ENCODE results near the gene PALB2.
"Not testable (repeated sequence)": the region's sequence is repeated elsewhere in the genome, so short reads cannot be mapped to it uniquely, and the experiment has no call there.

Gene PALB2

DNA sequence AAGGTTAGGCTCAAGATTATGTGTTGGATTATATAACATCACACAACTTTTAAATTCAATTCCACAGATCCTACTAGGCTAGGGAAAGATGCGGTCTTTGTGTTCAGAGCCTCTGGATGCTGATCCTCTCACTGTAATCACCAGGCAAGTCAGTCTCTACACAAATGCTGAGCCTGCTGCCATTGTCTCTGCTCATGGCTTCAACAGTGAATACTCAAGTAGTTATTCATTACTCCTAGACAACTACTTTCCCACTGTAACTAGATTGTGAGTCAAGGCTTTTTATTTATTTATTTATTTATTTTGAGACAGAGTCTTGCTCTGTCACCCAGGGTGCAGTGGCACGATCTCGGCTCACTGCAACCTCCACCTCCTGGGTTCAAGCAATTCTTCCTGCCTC is 29.2 kb downstream of the PALB2 start:
- no peak overlapping the region for H3K14ac ChIP-seq (ENCODE audit: low read length in 2 of 2)
- 97% methylated on average over 1 of the region's 3 CpGs for WGBS
- no peak overlapping the region for H3K18ac ChIP-seq (ENCODE audit: low read depth in 1 of 2, low read length in 2 of 2)
- H4K8ac ChIP-seq (ENCODE audit: low read length), result no peak overlapping the region
- H3K4ac ChIP-seq (ENCODE audit: low read depth in 1 of 2, low read length in 2 of 2), result no peak overlapping the region
- H2BK120ac ChIP-seq (ENCODE audit: low read depth, low read length), result no peak overlapping the region
- H3K79me1 ChIP-seq (replicated peaks; ENCODE audit: low read length, poor library complexity, severe bottlenecking), result peaks cover 11% of the 10 kb centered on the region
- peaks cover 5% of the 10 kb centered on the region for H3K4me1 ChIP-seq (ENCODE audit: control insufficient read depth, insufficient read depth, low read depth, low read length)
- H3K9ac ChIP-seq (ENCODE audit: low read length), result no peak overlapping the region
- no peak overlapping the region for H3K23ac ChIP-seq (ENCODE audit: low read length in 2 of 2)
- no peak overlapping the region for H3K27ac ChIP-seq (ENCODE audit: low read length, poor library complexity, severe bottlenecking)
- no peak overlapping the region for H2BK12ac ChIP-seq (ENCODE audit: low read length in 2 of 2)
- no peak overlapping the region for H3K4me3 ChIP-seq (ENCODE audit: insufficient read depth in 1 of 2, low read depth in 1 of 2, low read length in 2 of 2)
- no peak overlapping the region for H3K4me2 ChIP-seq (ENCODE audit: low read length, poor library complexity, severe bottlenecking)
- no peaks in the 10 kb centered on the region for H3K9me3 ChIP-seq (ENCODE audit: control insufficient read depth, low read length)
- no peak overlapping the region for H2BK5ac ChIP-seq (ENCODE audit: low read depth, low read length, poor library complexity, severe bottlenecking)
- H2AK5ac ChIP-seq (ENCODE audit: low read length, severe bottlenecking), result no peak overlapping the region
- H2AFZ ChIP-seq (ENCODE audit: low read depth, low read length), result no peak overlapping the region
- no peaks in the 10 kb centered on the region for H3K27me3 ChIP-seq (ENCODE audit: control insufficient read depth in 1 of 2, insufficient read depth in 1 of 2, low read length in 2 of 2)
- no peak overlapping the region for H4K91ac ChIP-seq (ENCODE audit: low read length)
- no peak overlapping the region for H2BK15ac ChIP-seq (ENCODE audit: low read depth, poor library complexity, severe bottlenecking)
- no peak for DNase-seq
- H3K36me3 ChIP-seq (ENCODE audit: control insufficient read depth in 1 of 2, insufficient read depth in 2 of 2, low read depth in 1 of 2, low read length in 2 of 2), result peaks cover 21 to 67% of the 10 kb centered on the region in 2 experiments

- H3K36me3 ChIP-seq (ENCODE audit: control insufficient read depth in 1 of 2, insufficient read depth in 2 of 2, low read depth in 1 of 2, low read length in 2 of 2), result peaks cover 23 to 64% of the 10 kb centered on the region in 2 experiments
- not testable (repeated sequence) for H3K27ac ChIP-seq (ENCODE audit: low read length, poor library complexity, severe bottlenecking); H3K23ac ChIP-seq (ENCODE audit: low read length in 2 of 2); H2BK5ac ChIP-seq (ENCODE audit: low read depth, low read length, poor library complexity, severe bottlenecking); H2BK120ac ChIP-seq (ENCODE audit: low read depth, low read length); DNase-seq; H2BK12ac ChIP-seq (ENCODE audit: low read length in 2 of 2); H3K14ac ChIP-seq (ENCODE audit: low read length in 2 of 2); H3K79me1 ChIP-seq (replicated peaks; ENCODE audit: low read length, poor library complexity, severe bottlenecking); H3K4me1 ChIP-seq (ENCODE audit: control insufficient read depth, insufficient read depth, low read depth, low read length); H3K4me3 ChIP-seq (ENCODE audit: insufficient read depth in 1 of 2, low read depth in 1 of 2, low read length in 2 of 2); H4K91ac ChIP-seq (ENCODE audit: low read length); H2AFZ ChIP-seq (ENCODE audit: low read depth, low read length); H3K9ac ChIP-seq (ENCODE audit: low read length); H2BK15ac ChIP-seq (ENCODE audit: low read depth, poor library complexity, severe bottlenecking); H2AK5ac ChIP-seq (ENCODE audit: low read length, severe bottlenecking); H3K4ac ChIP-seq (ENCODE audit: low read depth in 1 of 2, low read length in 2 of 2); H3K27me3 ChIP-seq (ENCODE audit: control insufficient read depth in 1 of 2, insufficient read depth in 1 of 2, low read length in 2 of 2); H3K4me2 ChIP-seq (ENCODE audit: low read length, poor library complexity, severe bottlenecking); H3K18ac ChIP-seq (ENCODE audit: low read depth in 1 of 2, low read length in 2 of 2); H4K8ac ChIP-seq (ENCODE audit: low read length); H3K9me3 ChIP-seq (ENCODE audit: control insufficient read depth, low read length)
- 97% methylated on average over 5 of the region's 6 CpGs for WGBS
Measured at GRCh38 chr16:23610905-23611304, 30.2 kb downstream of the PALB2 start.

DNA sequence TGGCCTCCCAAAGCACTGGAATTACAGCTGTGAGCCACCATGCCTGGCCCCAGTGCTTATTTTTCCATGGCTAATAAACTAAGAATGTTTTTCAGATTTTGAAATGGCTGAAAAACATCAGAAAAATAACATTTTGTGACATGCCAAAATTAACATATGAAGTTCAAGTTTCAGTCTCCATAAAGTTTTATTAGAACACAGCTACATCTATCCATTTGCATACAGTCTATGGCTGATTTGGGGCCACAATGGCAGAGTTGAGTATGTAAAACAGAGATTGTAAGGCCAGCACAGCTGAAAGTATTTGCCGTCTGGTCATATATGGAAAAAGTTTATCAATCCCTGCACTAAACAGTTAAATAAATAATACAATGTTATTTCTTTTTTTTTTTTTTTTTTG is 31.2 kb downstream of the PALB2 start:
- Histone ChIP-seq H3K23ac (ENCODE audit: low read length in 2 of 2) (no peak overlapping the region), H3K9me3 (ENCODE audit: control insufficient read depth, low read length) (no peaks in the 10 kb centered on the region), H4K91ac (ENCODE audit: low read length) (no peak overlapping the region), H3K14ac (ENCODE audit: low read length in 2 of 2) (no peak overlapping the region), H3K9ac (ENCODE audit: low read length) (no peak overlapping the region), H3K4me1 (ENCODE audit: control insufficient read depth, insufficient read depth, low read depth, low read length) (peaks cover 2% of the 10 kb centered on the region), H2BK15ac (ENCODE audit: low read depth, poor library complexity, severe bottlenecking) (no peak overlapping the region), H4K8ac (ENCODE audit: low read length) (no peak overlapping the region), H2BK12ac (ENCODE audit: low read length in 2 of 2) (no peak overlapping the region), H2BK120ac (ENCODE audit: low read depth, low read length) (no peak overlapping the region), H3K4ac (ENCODE audit: low read depth in 1 of 2, low read length in 2 of 2) (no peak overlapping the region), H3K4me2 (ENCODE audit: low read length, poor library complexity, severe bottlenecking) (no peak overlapping the region), H2AK5ac (ENCODE audit: low read length, severe bottlenecking) (no peak overlapping the region), H3K36me3 (ENCODE audit: control insufficient read depth in 1 of 2, insufficient read depth in 2 of 2, low read depth in 1 of 2, low read length in 2 of 2) (peaks cover 17 to 66% of the 10 kb centered on the region in 2 experiments), H3K27ac (ENCODE audit: low read length, poor library complexity, severe bottlenecking) (no peak overlapping the region), H3K4me3 (ENCODE audit: insufficient read depth in 1 of 2, low read depth in 1 of 2, low read length in 2 of 2) (no peak overlapping the region), H2AFZ (ENCODE audit: low read depth, low read length) (no peak overlapping the region), H3K79me1 (replicated peaks; ENCODE audit: low read length, poor library complexity, severe bottlenecking) (peaks cover 7% of the 10 kb centered on the region), H2BK5ac (ENCODE audit: low read depth, low read length, poor library complexity, severe bottlenecking) (no peak overlapping the region), H3K27me3 (ENCODE audit: control insufficient read depth in 1 of 2, insufficient read depth in 1 of 2, low read length in 2 of 2) (no peaks in the 10 kb centered on the region), H3K18ac (ENCODE audit: low read depth in 1 of 2, low read length in 2 of 2) (no peak overlapping the region)
- no CpG with 5 or more reads among the region's 1 CpG for WGBS
- DNase-seq, result no peak

DNA sequence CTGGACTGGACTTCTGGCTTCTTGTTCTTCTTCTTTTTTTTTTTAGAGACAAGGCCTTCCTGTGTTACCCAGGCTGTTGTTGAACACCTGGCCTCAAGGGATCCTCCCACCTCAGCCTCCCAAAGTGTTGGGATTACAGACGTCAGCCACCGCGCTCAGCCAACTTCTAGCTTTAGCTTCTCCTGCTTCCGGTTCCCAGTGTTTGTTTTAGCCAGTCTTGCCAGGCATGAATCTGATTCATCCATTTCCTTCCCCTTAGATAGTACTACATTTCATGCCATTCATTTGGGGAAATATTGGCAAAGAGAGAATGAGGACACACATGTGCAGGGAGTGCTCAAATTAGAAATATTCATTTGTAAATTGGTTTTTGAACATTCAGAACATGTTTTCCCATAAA is 32.9 kb downstream of the PALB2 start:
- Histone ChIP-seq H3K14ac (ENCODE audit: low read length in 2 of 2) (no peak overlapping the region), H2BK120ac (ENCODE audit: low read depth, low read length) (no peak overlapping the region), H3K4ac (ENCODE audit: low read depth in 1 of 2, low read length in 2 of 2) (no peak overlapping the region), H3K4me1 (ENCODE audit: control insufficient read depth, insufficient read depth, low read depth, low read length) (peaks cover 2% of the 10 kb centered on the region), H3K4me3 (ENCODE audit: insufficient read depth in 1 of 2, low read depth in 1 of 2, low read length in 2 of 2) (no peak overlapping the region), H2AFZ (ENCODE audit: low read depth, low read length) (no peak overlapping the region), H3K36me3 (ENCODE audit: control insufficient read depth in 1 of 2, insufficient read depth in 2 of 2, low read depth in 1 of 2, low read length in 2 of 2) (peaks cover 23 to 66% of the 10 kb centered on the region in 2 experiments), H4K8ac (ENCODE audit: low read length) (no peak overlapping the region), H3K4me2 (ENCODE audit: low read length, poor library complexity, severe bottlenecking) (peak overlapping the region; percentile 39), H3K27ac (ENCODE audit: low read length, poor library complexity, severe bottlenecking) (peak overlapping the region; percentile 21), H3K9ac (ENCODE audit: low read length) (no peak overlapping the region), H3K18ac (ENCODE audit: low read depth in 1 of 2, low read length in 2 of 2) (no peak overlapping the region), H2BK15ac (ENCODE audit: low read depth, poor library complexity, severe bottlenecking) (no peak overlapping the region), H2BK5ac (ENCODE audit: low read depth, low read length, poor library complexity, severe bottlenecking) (no peak overlapping the region), H3K27me3 (ENCODE audit: control insufficient read depth in 1 of 2, insufficient read depth in 1 of 2, low read length in 2 of 2) (no peaks in the 10 kb centered on the region), H4K91ac (ENCODE audit: low read length) (no peak overlapping the region), H3K23ac (ENCODE audit: low read length in 2 of 2) (no peak overlapping the region), H2BK12ac (ENCODE audit: low read length in 2 of 2) (no peak overlapping the region), H3K79me1 (replicated peaks; ENCODE audit: low read length, poor library complexity, severe bottlenecking) (peaks cover 5% of the 10 kb centered on the region), H3K9me3 (ENCODE audit: control insufficient read depth, low read length) (no peaks in the 10 kb centered on the region), H2AK5ac (ENCODE audit: low read length, severe bottlenecking) (no peak overlapping the region)
- WGBS, result 67% methylated on average over 4 of the region's 4 CpGs
- DNase-seq, result peak; percentile 31
